Measurements from ENCODE around the gene GJD4. TPM values are rescaled to one million over a fixed set of nuclear protein-coding genes. Genes with fewer than 3 reads are reported as not detected.

Gene GJD4
- polyA plus RNA-seq, 1 experiment: not detected

- TF ChIP-seq CTCF (IDR thresholded peaks at IDR 0.05; ENCODE audit: insufficient read depth, low read depth, low read length): no peak
- H3K4me3 ChIP-seq (ENCODE audit: low read depth, low read length): no peak overlapping the region
- ChIA-PET POLR2A (interaction anchor here (0.6 kb wide), 1 partner anchor 213 kb away, joined by 15 read pairs; no protein-coding TSS in a partner anchor), CTCF (interaction anchor here (0.7 to 1.4 kb wide), 3 partner anchors 13 to 370 kb away, joined by 3 read pairs; no protein-coding TSS in a partner anchor)
- H3K27me3 ChIP-seq (ENCODE audit: control insufficient read depth, insufficient read depth, low read length): peaks cover 14% of the 10 kb centered on the region
- DNase-seq (ENCODE audit: low read depth): no peak
- no peaks in the 10 kb centered on the region for H3K36me3 ChIP-seq (ENCODE audit: control insufficient read depth, insufficient read depth, low read length)
Observed at GRCh38 chr10:35594115-35595079, 10.7 kb upstream of the GJD4 start.

GRCh38 chr10:35595106-35595505 lies 10.0 kb upstream of the GJD4 start:
- H3K4me3 ChIP-seq (ENCODE audit: low read depth, low read length): no peak overlapping the region
- POLR2A ChIA-PET: no interaction called here
- TF ChIP-seq CTCF (IDR thresholded peaks at IDR 0.05; ENCODE audit: insufficient read depth, low read depth, low read length): no peak
- no peak for DNase-seq (ENCODE audit: low read depth)
- CTCF ChIA-PET: no interaction called here
- no peaks in the 10 kb centered on the region for H3K36me3 ChIP-seq (ENCODE audit: control insufficient read depth, insufficient read depth, low read length)
- peaks cover 16% of the 10 kb centered on the region for H3K27me3 ChIP-seq (ENCODE audit: control insufficient read depth, insufficient read depth, low read length)

GRCh38 chr10:35598379-35598778 lies 6.8 kb upstream of the GJD4 start:
- peaks cover 14% of the 10 kb centered on the region for H3K27me3 ChIP-seq (ENCODE audit: control insufficient read depth, insufficient read depth, low read length)
- no peak for DNase-seq (ENCODE audit: low read depth)
- ChIA-PET POLR2A (no interaction called here), CTCF (interaction anchor here (0.9 to 1.1 kb wide), 2 partner anchors 18 to 359 kb away, joined by 3 to 4 read pairs; no protein-coding TSS in a partner anchor)
- peak; percentile 59 for TF ChIP-seq CTCF (IDR thresholded peaks at IDR 0.05; ENCODE audit: insufficient read depth, low read depth, low read length)
- H3K36me3 ChIP-seq (ENCODE audit: control insufficient read depth, insufficient read depth, low read length): no peaks in the 10 kb centered on the region
- no peak overlapping the region for H3K4me3 ChIP-seq (ENCODE audit: low read depth, low read length)

- peaks cover 7% of the 10 kb centered on the region for H3K27me3 ChIP-seq (ENCODE audit: control insufficient read depth, insufficient read depth, low read length)
- H3K4me3 ChIP-seq (ENCODE audit: low read depth, low read length): no peak overlapping the region
- POLR2A ChIA-PET: no interaction called here
- H3K36me3 ChIP-seq (ENCODE audit: control insufficient read depth, insufficient read depth, low read length): no peaks in the 10 kb centered on the region
- CTCF ChIA-PET: interaction anchor here (1.1 kb wide), 3 partner anchors 9 to 360 kb away, joined by 3 to 5 read pairs (median 4); no protein-coding TSS in a partner anchor
- DNase-seq (ENCODE audit: low read depth): no peak
- peak; percentile 18; the same call in 1 of the 2 replicates for TF ChIP-seq CTCF (IDR thresholded peaks at IDR 0.05; ENCODE audit: insufficient read depth, low read depth, low read length)
Observed at GRCh38 chr10:35600193-35600592, 4.9 kb upstream of the GJD4 start.

GRCh38 chr10:35606430-35606829 lies 1.3 kb downstream of the GJD4 start:
- ChIA-PET CTCF (interaction anchor here (0.7 kb wide), 1 partner anchor 9 kb away, joined by 3 read pairs; no protein-coding TSS in a partner anchor), POLR2A (no interaction called here)
- Histone ChIP-seq H3K36me3 (ENCODE audit: control insufficient read depth, insufficient read depth, low read length) (no peaks in the 10 kb centered on the region), H3K4me3 (ENCODE audit: low read depth, low read length) (no peak overlapping the region), H3K27me3 (ENCODE audit: control insufficient read depth, insufficient read depth, low read length) (peaks cover 13% of the 10 kb centered on the region)
- no peak for TF ChIP-seq CTCF (IDR thresholded peaks at IDR 0.05; ENCODE audit: insufficient read depth, low read depth, low read length)
- no peak for DNase-seq (ENCODE audit: low read depth)

Data from BJ (cell line).